Transverse colon (tissue), 4 donors: ENCODE measurements around the gene PEAK3. TPM values are rescaled to one million over a fixed set of nuclear protein-coding genes. Genes with fewer than 3 reads are reported as not detected.
"Not testable (repeated sequence)": the region's sequence is repeated elsewhere in the genome, so short reads cannot be mapped to it uniquely, and the experiment has no call there.

ENCODE experiments used
- DNase-seq: peaks from one replicate; pipeline ENCODE4 v3.0.0-alpha.2; 2019
- H3K27ac ChIP-seq, 4 donors: fragments of 200-600 bp; sonication (generic); 2 replicates each; pipeline ENCODE4 v1.5.1; 2016 to 2018; ENCODE audit warnings: inconsistent platforms in 4 of 4
- H3K27me3 ChIP-seq: fragments of 200-600 bp; sonication (generic); 2 replicates; pipeline ENCODE4 v1.5.1; 2017; ENCODE audit warnings: inconsistent platforms
- H3K36me3 ChIP-seq, 4 donors: fragments of 200-600 bp; sonication (generic); 2 replicates each; pipeline ENCODE4 v1.5.1; 2017 to 2019; ENCODE audit warnings: inconsistent platforms in 4 of 4
- H3K4me1 ChIP-seq, 4 donors: fragments of 200-600 bp; sonication (generic); 2 replicates each; pipeline ENCODE4 v1.5.1; 2017 to 2020; ENCODE audit warnings: inconsistent platforms in 4 of 4
- H3K4me3 ChIP-seq, 4 donors: fragments of 200-600 bp; sonication (generic); 1 replicate in 1 of 4; 2 replicates in 3 of 4; pipeline versions ENCODE4 v1.5.1 to v1.6.1; 2017 to 2019; ENCODE audit warnings: inconsistent platforms in 4 of 4
- H3K9me3 ChIP-seq, 2 donors: fragments of 200-600 bp; sonication (generic); 2 replicates each; pipeline ENCODE4 v1.5.1; 2017 to 2019; ENCODE audit warnings: inconsistent platforms in 2 of 2
- CTCF ChIP-seq, 5 experiments: fragments of 200-600 bp in 3 of 5; fragments of 450-650 bp in 2 of 5; sonication (generic) in 3 of 5; IDR thresholded peaks; 1 replicate in 2 of 5; 2 replicates in 3 of 5; pipeline ENCODE4 v1.5.1; 2016 to 2017; ENCODE audit warnings: antibody characterized with exemption in 5 of 5, inconsistent platforms in 3 of 5, mild to moderate bottlenecking in 2 of 5, moderate library complexity in 1 of 5
- EP300 ChIP-seq: sonication (generic); formaldehyde crosslinking; IDR thresholded peaks from one replicate; pipeline ENCODE4 v1.6.1; 2017; ENCODE audit warnings: antibody characterized with exemption, low read depth
- POLR2A ChIP-seq: fragments of 450-650 bp; IDR thresholded peaks from one replicate; pipeline ENCODE4 v1.6.1; 2016; ENCODE audit warnings: antibody characterized with exemption, mild to moderate bottlenecking, moderate library complexity
- POLR2AphosphoS5 ChIP-seq, 3 donors: sonication (generic); formaldehyde crosslinking; IDR thresholded peaks; one replicate each; pipeline ENCODE4 v1.6.1; 2016; ENCODE audit warnings: antibody characterized with exemption in 3 of 3
- WGBS, 2 donors: methylation state at CpG; one replicate each; pipeline ENCODE4 v1.1.5; 2018; ENCODE audit warnings: low coverage in 1 of 2; 5-methylcytosine and 5-hydroxymethylcytosine counted together
- in situ Hi-C, 4 donors: fragments of 200-750 bp; cut with MboI; loops; one replicate each; pipeline versions ENCODE4 v1.15.0 to v1.15.1; 2017; ENCODE audit warnings: low sequenced_read_pairs in 3 of 4, low pct_ligation_motif_present in 1 of 4, low pct_unique_long_range_greater_than_20kb in 1 of 4
- intact Hi-C: fragments of 100-400 bp; cut with DNase I; formaldehyde crosslinking; loops from one replicate; pipeline ENCODE4 v1.15.1; 2023; ENCODE audit warnings: low total_unique reads
- total RNA-seq, 4 donors: library from RNA; depleted of rRNA; stranded (reverse); fragments of >200 nt; gene quantifications; one replicate each; pipeline ENCODE4 v1.1.0, GENCODE V29; 2016

PEAK3 gene
- total RNA-seq, 4 donors from 2014 or later = 0.27 to 1.1 (median 1.1) TPM; not detected in 1

DNA sequence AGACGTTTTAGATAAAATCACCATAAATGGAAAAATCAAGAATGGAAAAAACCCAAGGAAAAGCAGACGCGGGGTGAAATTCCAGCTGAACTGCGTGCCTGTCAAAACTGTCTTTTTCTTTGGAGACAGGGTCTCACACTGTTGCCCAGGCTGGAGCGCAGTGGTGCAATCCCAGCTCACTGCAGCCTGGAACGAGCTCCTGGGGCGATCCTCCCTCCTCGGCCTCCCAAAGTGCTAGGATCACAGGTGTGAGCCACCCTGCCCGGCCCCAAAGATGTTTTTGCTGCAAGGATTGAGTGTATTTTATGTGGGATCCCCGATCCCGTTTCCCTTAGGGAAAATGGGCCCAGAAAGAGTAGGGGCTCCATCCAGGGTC lies 875 bp upstream of the PEAK3 start:
- intact Hi-C loops = loop anchor here (2.0 to 10.0 kb wide), 2 partner anchors 608 to 1902 kb away; partner anchors contain the start of genes ANKRD24 and SIRT6

GRCh38 chr19:2281265-2282061 lies 512 bp downstream of the PEAK3 start:
- Histone ChIP-seq H3K4me3 (peak overlapping the region in 3 of 4 donors; percentile 1 to 38 (median 26)), H3K27me3 (peaks cover 31% of the 10 kb centered on the region), H3K27ac (peak overlapping the region; percentile 22 to 56 (median 42)), H3K4me1 (peaks cover under 1 to 29% (median 12%) of the 10 kb centered on the region in 4 donors)
- H3K9me3 ChIP-seq, H3K36me3 ChIP-seq, DNase-seq: not testable (repeated sequence)
- 0 to 28% methylated on average over 1 to 12 of the region's 16 CpGs for WGBS, 2 donors
- in situ Hi-C loops = loop anchor here in 2 of 4 donors (25.0 kb wide), 1 partner anchor 106 kb away; no protein-coding TSS in a partner anchor
- intact Hi-C loops = loop anchor here (2.0 to 10.0 kb wide), 2 partner anchors 609 to 1903 kb away; partner anchors contain the start of genes ANKRD24 and SIRT6

More for the DNA sequence above, 875 bp upstream of the PEAK3 start:
- in situ Hi-C loops = loop anchor here in 2 of 4 donors (25.0 kb wide), 1 partner anchor 104 kb away; no protein-coding TSS in a partner anchor
- no peaks in the 10 kb centered on the region for H3K9me3 ChIP-seq
- no peaks in the 10 kb centered on the region for H3K36me3 ChIP-seq
- no peak for TF ChIP-seq CTCF (IDR thresholded peaks at IDR 0.05)
- no peak for DNase-seq
- WGBS, 2 donors = 40 to 70% methylated on average over 4 to 11 of the region's 11 CpGs
- peaks cover 40% of the 10 kb centered on the region for H3K27me3 ChIP-seq
- H3K27ac ChIP-seq = no peak overlapping the region
- H3K4me3 ChIP-seq = peak overlapping the region in 1 of 4 donors; percentile 38
- peaks cover 0 to 23% (median 11%) of the 10 kb centered on the region in 4 donors for H3K4me1 ChIP-seq

- 69% methylated on average over 24 of the region's 26 CpGs; no CpG with 5 or more reads in 1 of the 2 donors for WGBS, 2 donors
- in situ Hi-C loops = loop anchor here in 2 of 4 donors (25.0 kb wide), 1 partner anchor 107 kb away; no protein-coding TSS in a partner anchor
- TF ChIP-seq POLR2A (no peak), POLR2AphosphoS5 (IDR thresholded peaks at IDR 0.05) (no peak), EP300 (no peak), CTCF (IDR thresholded peaks at IDR 0.05) (no peak)
Observed at GRCh38 chr19:2280633-2281264, 1.2 kb downstream of the PEAK3 start.

DNA sequence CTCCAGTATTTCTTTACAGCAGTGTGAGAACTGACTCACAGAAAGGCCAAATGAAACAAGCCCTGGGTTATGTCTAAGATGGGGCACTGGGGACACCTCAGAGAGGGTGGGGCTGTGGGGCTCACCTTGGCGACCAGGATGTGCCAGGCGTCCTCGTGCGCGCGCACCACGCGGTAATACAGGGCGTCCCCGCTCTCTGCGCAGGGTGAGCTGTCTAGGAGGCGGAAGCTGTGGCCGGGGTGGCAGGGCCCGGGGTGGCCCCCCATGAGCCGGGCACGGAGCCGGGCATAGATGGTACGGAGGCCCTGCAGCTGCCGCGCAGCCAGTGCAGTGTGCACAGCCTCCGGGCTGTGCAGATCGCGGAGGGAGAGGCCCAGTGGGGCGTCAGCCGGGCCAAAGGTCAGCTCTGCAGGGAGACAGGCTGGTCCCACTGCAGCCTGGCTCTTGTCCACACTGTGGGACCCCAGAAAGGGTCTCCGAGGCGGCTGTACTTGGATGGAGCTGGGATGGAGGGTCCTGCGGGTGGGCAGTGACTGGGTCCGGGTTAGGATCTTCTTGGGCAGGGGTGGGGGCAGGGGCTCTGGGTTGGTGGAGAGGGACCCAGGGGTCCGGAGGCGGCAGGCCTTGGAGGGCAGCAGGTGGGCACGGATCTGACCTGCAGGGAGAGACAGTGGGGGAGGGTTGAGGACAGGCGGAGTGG lies 3.4 kb downstream of the PEAK3 start:
- Histone ChIP-seq H3K27me3 (peaks cover 26% of the 10 kb centered on the region), H3K9me3 (no peaks in the 10 kb centered on the region), H3K36me3 (no peaks in the 10 kb centered on the region), H3K27ac (no peak overlapping the region), H3K4me3 (no peak overlapping the region), H3K4me1 (peaks cover 15 to 56% (median 35%) of the 10 kb centered on the region in 4 donors)
- in situ Hi-C loops (loop anchor here in 2 of 4 donors (25.0 kb wide), 1 partner anchor 109 kb away; no protein-coding TSS in a partner anchor), intact Hi-C loops (no loop called here)
- WGBS, 2 donors = 61% methylated on average over 32 of the region's 33 CpGs; no CpG with 5 or more reads in 1 of the 2 donors
- TF ChIP-seq POLR2AphosphoS5 (IDR thresholded peaks at IDR 0.05) = no peak
- TF ChIP-seq CTCF (IDR thresholded peaks at IDR 0.05) = no peak
- TF ChIP-seq POLR2A = no peak
- TF ChIP-seq EP300 = no peak
- DNase-seq = peak; percentile 66

More at GRCh38 chr19:2280633-2281264, 1.2 kb downstream of the PEAK3 start:
- intact Hi-C loops = loop anchor here (10.0 kb wide), 1 partner anchor 1904 kb away; the partner anchor contains the start of genes ANKRD24 and SIRT6
- Histone ChIP-seq H3K27ac (no peak overlapping the region), H3K9me3 (no peaks in the 10 kb centered on the region), H3K36me3 (no peaks in the 10 kb centered on the region), H3K4me1 (peaks cover 4 to 36% (median 19%) of the 10 kb centered on the region in 4 donors), H3K27me3 (peaks cover 31% of the 10 kb centered on the region), H3K4me3 (no peak overlapping the region)
- DNase-seq = no peak
